WI38 (cell line): Measurements from ENCODE around the gene YTHDF2.
"Not testable (repeated sequence)": the region's sequence is repeated elsewhere in the genome, so short reads cannot be mapped to it uniquely, and the experiment has no call there.

Source experiments
- H3K4me3 ChIP-seq: 2 replicates; pipeline ENCODE4 v1.5.1; 2011; ENCODE audit warnings: low read depth, mild to moderate bottlenecking, control low read depth, low read length
- CTCF ChIP-seq: IDR thresholded peaks from 2 replicates; pipeline ENCODE4 v1.5.1; 2012; ENCODE audit warnings: low read depth, mild to moderate bottlenecking, control low read depth, low read length

Gene YTHDF2

DNA sequence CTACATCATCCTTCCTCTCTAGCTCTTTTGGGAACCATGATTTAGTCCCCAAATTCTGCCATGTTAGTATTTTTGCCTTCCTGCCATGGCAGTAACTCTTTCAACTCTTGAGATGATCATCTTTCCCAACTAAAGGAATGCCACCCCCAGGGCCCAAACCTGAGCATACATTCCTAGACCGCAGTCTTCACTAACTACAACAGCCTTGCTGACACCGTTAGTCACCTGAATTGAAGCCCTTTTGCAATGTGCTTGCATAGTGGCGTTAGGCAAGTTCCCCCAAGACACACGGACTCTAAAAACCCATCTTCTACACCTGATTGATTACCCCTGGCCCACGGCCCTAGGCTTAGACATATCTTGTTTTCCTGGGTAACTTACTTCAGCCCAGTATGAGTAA lies 16.4 kb upstream of the YTHDF2 start:
- TF ChIP-seq CTCF: no peak
- H3K4me3 ChIP-seq: no peak overlapping the region

DNA sequence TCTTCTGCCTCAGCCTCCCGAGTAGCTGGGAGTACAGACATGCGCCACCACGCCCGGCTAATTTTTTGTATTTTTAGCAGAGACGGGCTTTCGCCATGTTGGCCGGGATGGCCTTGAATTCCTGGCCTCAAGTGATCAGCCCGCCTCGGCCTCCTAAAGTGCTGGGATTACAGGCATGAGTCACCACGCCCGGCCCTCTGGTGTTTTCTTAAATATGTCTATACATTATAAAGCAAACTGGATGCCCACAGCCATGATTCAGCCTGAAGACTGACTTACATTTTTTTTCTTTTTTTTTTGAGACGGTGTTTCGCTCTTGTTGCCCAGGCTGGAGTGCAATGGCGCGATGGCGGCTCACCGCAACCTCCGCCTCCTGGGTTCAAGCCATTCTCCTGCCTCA lies 14.8 kb upstream of the YTHDF2 start:
- H3K4me3 ChIP-seq: not testable (repeated sequence)

- not testable (repeated sequence) for H3K4me3 ChIP-seq
Observed at GRCh38 chr1:28725365-28725764, 11.4 kb upstream of the YTHDF2 start.

GRCh38 chr1:28735961-28736449 lies 735 bp upstream of the YTHDF2 start:
- no peak for TF ChIP-seq CTCF
- peak overlapping the region; percentile 95 for H3K4me3 ChIP-seq

DNA sequence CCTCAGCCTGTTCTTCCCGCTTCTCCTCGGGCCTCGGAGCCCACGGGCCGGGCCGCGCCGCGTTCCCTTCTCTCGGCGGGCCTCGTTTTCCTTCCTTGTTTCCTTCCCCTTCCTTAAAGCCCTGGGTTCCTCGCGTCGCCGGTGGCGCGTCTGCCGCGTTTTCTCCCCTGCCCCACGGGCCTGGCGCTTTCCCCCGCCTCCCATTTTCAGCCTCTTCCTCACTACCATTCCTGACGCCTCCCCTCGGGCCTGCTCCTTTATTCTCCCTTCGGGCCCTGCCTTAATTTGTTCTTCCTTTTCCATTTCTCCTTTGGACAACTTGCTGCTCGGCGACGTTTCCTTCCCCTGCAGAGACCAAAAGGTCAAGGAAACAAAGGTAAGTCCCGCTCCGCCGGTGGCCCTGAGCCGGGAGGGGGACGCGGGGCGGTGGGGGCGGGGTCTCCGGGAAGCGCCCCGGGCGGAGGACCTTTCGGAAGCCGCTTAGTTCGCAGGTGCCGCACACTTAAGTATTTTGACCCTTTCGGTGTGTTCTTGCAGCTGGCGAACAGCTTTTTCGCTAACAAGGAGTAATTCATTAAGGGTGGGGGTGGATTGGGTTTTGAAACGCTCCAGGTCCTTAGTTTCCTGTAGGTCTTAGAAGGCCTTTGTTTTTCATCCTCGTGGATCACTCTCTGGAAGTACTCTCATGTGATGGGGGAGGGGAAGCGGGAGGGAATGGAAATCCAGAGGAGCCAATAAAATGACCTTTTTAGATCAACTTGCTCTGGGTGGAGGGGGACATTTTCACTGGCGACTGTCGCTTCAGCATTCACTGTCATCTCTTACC lies 780 bp downstream of the YTHDF2 start:
- H3K4me3 ChIP-seq: peak overlapping the region; percentile 95
- TF ChIP-seq CTCF: no peak

DNA sequence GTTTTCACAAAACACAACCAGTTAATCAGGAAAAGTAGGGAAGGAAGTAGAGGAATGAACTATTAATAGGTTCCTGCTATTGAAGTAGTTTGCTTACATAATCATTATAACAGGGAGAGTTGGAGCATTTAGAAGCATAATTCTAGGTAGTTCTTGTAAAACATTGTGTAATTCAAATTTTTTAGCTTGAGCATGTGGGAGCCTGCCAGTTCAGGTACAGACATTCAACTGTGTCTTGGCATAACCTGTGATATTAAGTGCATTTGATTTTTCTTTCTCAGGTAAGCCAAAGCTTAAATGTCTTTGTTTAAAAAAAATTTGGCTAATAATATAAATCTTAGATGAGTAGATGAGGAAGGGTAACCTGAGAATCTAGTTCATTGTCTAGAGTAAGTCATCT lies 3.4 kb downstream of the YTHDF2 start:
- TF ChIP-seq CTCF: no peak
- H3K4me3 ChIP-seq: no peak overlapping the region

GRCh38 chr1:28744184-28744583 lies 7.4 kb downstream of the YTHDF2 start:
- H3K4me3 ChIP-seq: no peak overlapping the region
- no peak for TF ChIP-seq CTCF

GRCh38 chr1:28745653-28746173 lies 9.0 kb downstream of the YTHDF2 start:
- H3K4me3 ChIP-seq: no peak overlapping the region
- TF ChIP-seq CTCF: no peak
